SIG-M5 treated with dmso at 0.1 percent for 504 hours (cell line): Measurements from ENCODE around the gene RGS7.
"Not testable (repeated sequence)": the region's sequence is repeated elsewhere in the genome, so short reads cannot be mapped to it uniquely, and the experiment has no call there.

ENCODE experiments used
- DNase-seq: peaks from one replicate; lab custom pipeline; 2025; ENCODE audit not compliant: unreplicated experiment; lab: John Stamatoyannopoulos, UW

RGS7 gene

DNA sequence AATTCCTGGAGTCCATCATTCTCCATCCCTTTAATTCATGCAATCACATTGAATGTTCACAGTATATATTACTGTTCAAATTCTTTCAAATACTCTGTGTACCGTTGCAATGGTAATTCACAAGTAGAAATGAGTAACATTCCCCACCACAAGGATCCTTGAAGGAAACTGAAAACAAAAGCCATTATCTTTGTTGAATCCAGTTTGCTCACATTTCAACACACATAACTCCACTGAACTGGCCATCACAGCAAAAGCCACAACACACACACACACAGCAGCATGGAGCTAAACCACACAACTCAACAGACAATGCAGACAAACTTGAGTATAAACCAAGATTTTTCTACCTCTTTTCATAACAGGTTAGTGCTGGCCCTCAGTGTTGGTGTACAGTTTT, 556.7 kb downstream of the RGS7 start:
- no peak for DNase-seq

DNA sequence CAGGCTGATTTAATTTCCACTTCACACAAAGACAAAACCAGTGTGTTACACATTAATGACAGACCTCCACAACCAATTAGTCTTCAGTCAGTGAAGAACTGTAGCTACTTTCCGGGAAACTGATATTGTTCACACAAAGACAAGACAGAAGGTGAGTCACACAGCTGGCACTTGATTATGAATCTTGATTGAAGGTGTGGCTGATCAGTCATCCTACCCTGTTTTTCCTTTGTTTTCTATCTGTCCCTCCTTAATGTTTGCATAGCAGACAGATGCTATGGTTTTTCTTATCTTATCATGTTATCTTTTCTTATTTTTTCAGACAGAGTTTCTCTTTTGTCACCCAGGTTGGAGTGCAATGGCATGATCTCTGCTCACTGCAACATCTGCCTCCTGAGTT, 560.0 kb downstream of the RGS7 start:
- no peak for DNase-seq

DNA sequence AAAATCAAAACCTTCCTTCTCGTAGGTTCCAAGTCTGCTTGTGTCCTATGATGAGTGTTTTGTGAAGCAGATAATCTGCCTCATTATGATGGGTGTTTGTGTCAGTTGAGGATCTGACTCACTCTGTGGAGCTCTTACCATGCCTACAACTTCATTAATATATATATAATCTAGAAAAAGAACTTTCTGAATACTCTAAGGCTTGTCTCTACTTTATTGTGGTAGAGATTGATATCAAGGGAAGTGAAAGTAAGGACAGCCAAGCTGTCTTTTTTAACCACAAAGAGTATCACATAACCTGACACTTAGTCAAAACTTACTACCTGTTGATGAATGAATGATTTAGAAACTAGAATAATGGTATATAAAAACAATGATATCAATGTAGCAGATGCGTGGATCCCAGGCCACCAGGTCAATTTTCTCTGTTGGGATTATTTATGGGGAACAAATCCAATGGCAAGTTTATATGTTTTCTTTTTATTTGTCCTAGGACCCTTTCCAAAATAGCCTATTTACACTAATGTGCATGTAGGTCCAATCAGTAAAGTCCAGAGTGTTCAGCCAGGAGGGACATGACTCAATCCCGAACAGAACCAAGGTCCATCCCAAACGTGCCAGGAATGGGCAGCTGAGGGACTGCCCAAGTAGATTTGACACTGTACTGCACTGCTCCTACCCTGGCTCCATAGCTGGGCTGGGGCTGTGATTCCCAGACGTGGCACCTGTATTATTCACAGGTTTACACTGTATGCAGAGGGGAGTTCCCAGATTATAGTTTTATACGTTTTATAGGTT, 562.8 kb downstream of the RGS7 start:
- no peak for DNase-seq

DNA sequence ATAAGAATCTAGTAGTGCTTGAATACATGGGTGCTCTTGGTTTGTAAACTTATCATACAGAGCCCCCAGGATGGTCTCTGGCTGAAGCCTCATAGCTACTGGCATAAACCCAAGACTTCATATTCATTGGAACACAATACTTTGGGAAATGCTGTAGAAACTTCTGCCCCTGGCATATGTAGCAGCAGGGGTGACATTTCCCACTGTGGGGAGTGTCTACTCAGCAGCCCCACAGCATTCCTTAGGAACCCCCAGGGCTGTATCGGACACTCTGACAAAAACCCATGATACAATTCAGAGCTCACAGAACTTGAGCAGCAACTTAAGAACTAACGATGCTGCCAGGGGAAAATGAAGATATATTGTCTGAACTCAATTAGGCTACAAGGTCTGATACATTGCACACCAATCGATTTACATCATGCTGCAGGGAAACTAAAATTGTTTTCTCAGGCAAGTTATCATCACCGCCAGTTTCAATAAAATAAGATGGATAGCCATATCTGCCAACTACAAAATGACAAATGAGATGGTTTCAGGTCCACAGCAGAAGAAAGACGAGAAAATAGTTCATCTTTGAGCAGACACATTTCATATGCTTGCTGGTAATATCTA, 564.0 kb downstream of the RGS7 start:
- no peak for DNase-seq

DNA sequence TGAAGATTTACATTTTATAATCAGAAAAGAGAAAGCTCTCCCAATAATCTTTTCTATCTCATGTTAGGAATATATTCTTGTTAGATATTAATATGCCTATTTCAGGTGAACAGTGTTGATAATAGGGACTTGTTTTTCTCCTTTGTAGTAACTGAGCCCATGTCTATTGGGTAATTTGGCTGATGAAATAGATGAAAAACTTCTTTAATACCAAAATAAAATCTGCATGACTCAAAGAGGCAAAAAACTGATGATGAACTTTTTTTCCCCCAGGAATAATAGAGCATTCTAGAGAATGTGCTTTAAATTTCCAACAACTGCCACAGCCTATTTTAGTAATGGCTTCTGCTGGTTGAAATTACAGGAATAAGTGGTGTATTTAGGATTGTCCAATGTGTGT, 566.1 kb downstream of the RGS7 start:
- no peak for DNase-seq

- no peak for DNase-seq
These were observed 570.1 kb downstream of the RGS7 start for GRCh38 chr1:240786880-240787279.

DNA sequence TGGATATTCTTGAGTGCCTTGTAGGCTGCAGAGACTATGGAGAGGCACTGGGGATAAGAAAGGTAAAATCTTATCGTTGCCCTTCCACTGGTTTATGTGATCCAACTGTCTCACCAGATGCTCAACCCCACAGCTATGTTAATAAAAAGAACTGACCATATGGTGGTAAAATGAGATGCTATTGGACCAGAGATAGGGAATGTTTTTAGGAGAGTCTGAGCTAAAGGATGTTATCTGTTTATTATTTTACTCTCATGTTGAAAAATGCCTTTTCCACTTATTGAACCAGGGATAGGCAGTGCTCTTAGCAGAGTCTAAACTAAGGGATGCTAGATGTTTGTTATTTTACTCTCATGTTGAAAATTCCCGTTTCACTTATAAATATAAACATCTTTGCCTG, 572.2 kb downstream of the RGS7 start:
- no peak for DNase-seq

- not testable (repeated sequence) for DNase-seq
These were observed 573.3 kb downstream of the RGS7 start for GRCh38 chr1:240783728-240784137.

- DNase-seq: no peak
These were observed 580.8 kb downstream of the RGS7 start for GRCh38 chr1:240776237-240776636.

- DNase-seq: no peak
These were observed 584.9 kb downstream of the RGS7 start for GRCh38 chr1:240772131-240772530.

DNA sequence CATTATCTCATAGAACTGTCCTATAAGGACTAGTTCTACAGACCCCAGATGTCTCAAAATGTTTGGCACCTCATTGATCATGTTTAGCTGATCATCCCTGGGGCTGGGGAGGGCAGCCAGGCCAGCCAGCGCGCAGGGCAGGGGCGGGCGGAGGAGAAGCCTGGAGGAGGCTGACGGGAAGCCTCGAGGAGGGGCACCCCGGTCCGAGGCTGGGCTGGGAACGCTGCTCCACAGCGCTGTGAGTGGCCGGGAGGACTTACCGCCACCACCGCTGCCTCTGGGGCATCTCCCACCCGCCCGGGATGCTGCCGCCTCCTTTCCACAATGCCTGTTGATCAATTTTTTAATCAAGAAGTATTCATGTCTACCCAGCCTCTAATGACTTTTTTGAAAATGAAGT, 585.6 kb downstream of the RGS7 start:
- no peak for DNase-seq

DNA sequence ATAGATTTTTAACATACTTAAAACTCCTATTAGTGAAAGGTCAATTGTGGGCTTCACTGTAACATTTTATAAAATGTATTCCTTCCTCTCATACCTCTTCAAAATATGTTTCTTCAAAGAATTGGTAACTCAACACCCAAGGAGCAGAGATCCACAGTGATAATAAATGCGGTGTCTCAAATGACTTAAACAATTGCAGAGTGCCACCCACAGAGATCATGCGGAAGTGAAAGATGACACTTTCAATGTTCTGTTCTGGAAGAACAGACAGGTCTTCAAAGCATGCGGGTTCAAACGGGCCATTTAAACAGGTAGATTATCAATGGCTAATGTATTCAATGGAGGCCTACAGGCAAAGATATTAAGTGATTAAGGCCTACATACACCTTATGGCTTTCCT, 588.0 kb downstream of the RGS7 start:
- no peak for DNase-seq

GRCh38 chr1:240766831-240767230, 590.2 kb downstream of the RGS7 start:
- no peak for DNase-seq

GRCh38 chr1:240765732-240766363, 591.2 kb downstream of the RGS7 start:
- no peak for DNase-seq

DNA sequence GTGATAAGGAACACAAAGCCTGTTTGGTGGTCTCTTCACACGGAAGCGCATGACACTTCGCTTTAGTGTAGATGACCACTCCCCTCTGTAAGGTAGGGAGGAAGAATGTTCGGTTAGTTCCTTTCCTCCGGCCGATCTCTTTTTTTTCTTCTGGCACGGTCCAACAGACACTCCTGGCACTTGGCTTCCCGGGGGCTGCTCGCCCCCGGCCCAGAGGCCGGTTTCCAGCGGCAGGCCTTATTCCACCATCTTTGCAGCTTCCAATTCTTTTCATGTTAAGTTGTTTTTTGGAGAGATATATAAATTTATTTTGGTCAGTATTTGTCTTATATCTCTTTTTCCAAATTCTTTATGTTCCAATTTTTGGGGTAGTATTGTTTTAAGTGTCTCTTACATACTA, 593.2 kb downstream of the RGS7 start:
- no peak for DNase-seq

DNA sequence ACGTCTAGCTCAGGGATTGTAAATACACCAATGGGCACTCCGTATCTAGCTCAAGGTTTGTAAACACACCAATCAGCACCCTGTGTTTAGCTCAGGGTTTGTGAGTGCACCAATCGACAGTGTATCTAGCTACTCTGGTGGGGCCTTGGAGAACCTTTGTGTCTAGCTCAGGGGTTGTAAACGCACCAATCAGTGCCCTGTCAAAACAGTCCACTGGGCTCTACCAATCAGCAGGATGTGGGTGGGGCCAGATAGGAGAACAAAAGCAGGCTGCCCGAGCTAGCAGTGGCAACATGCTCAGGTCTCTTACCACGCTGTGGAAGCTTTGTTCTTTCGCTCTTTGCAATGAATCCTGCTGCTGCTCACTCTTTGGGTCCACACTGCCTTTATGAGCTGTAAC, 593.9 kb downstream of the RGS7 start:
- DNase-seq: not testable (repeated sequence)

DNA sequence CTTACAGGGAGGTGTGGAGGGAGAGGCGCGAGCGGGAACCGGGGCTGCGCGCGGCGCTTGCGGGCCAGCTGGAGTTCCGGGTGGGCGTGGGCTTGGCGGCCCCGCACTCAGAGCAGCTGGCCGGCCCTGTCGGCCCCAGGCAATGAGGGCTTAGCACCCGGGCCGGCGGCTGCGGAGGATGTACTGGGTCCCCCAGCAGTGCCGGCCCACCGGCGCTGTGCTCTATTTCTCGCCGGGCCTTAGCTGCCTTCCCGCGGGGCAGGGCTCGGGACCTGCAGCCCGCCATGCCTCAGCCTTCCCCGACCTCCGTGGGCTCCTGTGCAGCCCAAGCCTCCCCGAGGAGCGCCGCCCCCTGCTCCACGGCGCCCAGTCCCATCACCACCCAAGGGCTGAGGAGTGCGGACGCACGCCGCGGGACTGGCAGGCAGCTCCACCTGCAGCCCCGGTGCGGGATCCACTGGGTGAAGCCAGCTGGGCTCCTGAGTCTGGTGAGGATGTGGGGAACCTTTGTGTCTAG, 594.5 kb downstream of the RGS7 start:
- DNase-seq: not testable (repeated sequence)

DNA sequence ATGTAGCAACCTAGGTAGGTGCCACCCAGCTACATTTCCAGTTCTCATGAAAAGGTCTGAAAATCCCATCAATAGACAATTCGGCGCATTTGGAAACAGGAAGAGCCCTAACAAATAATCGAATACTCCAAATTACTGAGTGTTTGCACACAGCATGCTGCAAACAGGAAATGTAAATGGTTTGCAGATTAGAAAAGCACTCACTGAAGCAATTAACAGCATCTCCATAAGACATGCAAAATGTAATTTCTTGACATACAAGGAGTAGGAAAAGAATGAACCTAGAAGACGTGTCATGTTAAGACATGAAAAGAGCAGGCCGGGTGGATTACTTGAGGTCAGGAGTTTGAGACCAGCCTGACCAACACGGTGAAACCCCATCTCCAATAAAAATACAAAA, 598.2 kb downstream of the RGS7 start:
- DNase-seq: not testable (repeated sequence)

GRCh38 chr1:240758296-240758695, 598.7 kb downstream of the RGS7 start:
- no peak for DNase-seq

GRCh38 chr1:240747907-240748306, 609.1 kb downstream of the RGS7 start:
- no peak for DNase-seq

DNA sequence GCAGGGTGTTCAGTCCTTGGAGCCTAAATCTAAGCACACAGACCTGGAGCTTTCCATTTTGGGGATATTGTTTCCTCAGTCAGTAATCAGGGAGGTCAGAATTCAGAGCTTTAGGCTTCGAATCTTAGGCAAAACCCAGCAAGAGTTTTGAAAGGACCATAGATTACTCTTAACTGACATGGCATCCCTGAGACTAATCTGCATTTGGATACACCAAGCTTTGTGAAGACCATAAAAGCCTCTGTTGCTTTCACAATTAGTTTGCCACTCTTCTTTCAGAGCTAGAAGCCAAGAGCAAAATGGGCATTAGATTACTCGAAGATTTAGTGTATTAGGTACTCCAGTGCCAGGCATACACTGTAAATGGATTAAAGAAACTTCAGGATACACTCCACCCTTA, 613.3 kb downstream of the RGS7 start:
- no peak for DNase-seq

- DNase-seq: no peak
These were observed 617.3 kb downstream of the RGS7 start for GRCh38 chr1:240739754-240740153.
